GM20000 (cell line): ENCODE data around the gene STK32C.
A peak's percentile ranks its signal among the peaks of the same experiment; 100 is the strongest.

Source experiments
- DNase-seq: peaks from one replicate; pipeline ENCODE4 v3.0.0; 2012; ENCODE audit warnings: low spot score
- CTCF ChIP-seq: IDR thresholded peaks from 2 replicates; pipeline ENCODE4 v1.5.1; 2012; ENCODE audit warnings: mild to moderate bottlenecking, control low read depth; ENCODE audit errors: extremely low read depth, missing control alignments

STK32C gene

GRCh38 chr10:132158823-132159222 lies 148.9 kb downstream of the STK32C start:
- no peak for DNase-seq
- TF ChIP-seq CTCF: no peak

- TF ChIP-seq CTCF: no peak
- peak; percentile 66 for DNase-seq
These were observed 149.5 kb downstream of the STK32C start for GRCh38 chr10:132158122-132158741.
